ENCODE measurements around the gene OSMR.
A peak's percentile ranks its signal among the peaks of the same experiment; 100 is the strongest.

OSMR gene

DNA sequence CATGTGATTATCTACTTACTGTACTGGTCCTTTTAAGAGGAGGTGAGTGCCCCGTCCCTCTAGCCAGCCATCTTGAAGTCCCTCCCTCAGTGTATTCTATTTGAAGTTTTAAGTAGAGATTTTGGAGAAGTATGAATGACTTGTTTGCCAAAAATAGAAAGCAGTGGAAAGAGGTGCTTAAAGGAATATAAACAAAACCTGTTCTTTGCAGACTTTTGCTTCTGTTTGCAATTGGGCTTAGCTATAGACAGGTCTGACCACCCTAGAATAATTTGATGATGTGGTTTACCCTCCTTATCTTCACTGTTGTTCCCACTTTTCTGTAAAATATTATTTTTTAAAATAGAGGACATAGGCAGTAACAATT is 21.2 kb downstream of the OSMR start:
- DNase-seq (ENCODE audit: low spot score), result no peak
- CTCF ChIA-PET, result no interaction called here
- TF ChIP-seq, protein P1, sequence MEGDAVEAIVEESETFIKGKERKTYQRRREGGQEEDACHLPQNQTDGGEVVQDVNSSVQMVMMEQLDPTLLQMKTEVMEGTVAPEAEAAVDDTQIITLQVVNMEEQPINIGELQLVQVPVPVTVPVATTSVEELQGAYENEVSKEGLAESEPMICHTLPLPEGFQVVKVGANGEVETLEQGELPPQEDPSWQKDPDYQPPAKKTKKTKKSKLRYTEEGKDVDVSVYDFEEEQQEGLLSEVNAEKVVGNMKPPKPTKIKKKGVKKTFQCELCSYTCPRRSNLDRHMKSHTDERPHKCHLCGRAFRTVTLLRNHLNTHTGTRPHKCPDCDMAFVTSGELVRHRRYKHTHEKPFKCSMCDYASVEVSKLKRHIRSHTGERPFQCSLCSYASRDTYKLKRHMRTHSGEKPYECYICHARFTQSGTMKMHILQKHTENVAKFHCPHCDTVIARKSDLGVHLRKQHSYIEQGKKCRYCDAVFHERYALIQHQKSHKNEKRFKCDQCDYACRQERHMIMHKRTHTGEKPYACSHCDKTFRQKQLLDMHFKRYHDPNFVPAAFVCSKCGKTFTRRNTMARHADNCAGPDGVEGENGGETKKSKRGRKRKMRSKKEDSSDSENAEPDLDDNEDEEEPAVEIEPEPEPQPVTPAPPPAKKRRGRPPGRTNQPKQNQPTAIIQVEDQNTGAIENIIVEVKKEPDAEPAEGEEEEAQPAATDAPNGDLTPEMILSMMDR (conservative IDR thresholded peaks at IDR 0.05; ENCODE audit: low read depth), result no peak
- POLR2A ChIA-PET (ENCODE audit: low non-redundant PET), result no interaction called here
- no peak overlapping the region for H3K27ac ChIP-seq

DNA sequence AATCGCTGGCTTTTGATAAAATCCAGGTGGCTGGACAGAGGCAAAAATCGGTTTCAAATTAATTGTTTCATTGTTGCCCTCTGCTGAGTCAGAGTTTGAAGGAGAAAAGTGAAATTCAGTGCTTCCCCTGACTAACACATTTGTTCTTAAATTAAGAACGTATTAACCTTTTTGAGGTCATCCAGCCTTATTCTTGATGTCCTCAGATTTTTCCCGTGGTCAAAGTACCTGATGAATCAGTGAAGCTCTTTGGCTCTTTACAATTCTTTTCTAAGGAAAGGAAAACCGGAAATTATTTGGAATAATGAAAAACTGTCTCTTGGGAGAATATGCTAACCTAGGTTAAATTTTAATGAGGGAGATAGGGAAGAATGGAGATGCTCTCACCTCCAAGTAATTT is 21.6 kb downstream of the OSMR start:
- no peak for DNase-seq (ENCODE audit: low spot score)
- H3K27ac ChIP-seq, result no peak overlapping the region
- ChIA-PET CTCF (no interaction called here), POLR2A (ENCODE audit: low non-redundant PET) (no interaction called here)
- TF ChIP-seq, protein P1 (conservative IDR thresholded peaks at IDR 0.05; ENCODE audit: low read depth), result no peak

DNA sequence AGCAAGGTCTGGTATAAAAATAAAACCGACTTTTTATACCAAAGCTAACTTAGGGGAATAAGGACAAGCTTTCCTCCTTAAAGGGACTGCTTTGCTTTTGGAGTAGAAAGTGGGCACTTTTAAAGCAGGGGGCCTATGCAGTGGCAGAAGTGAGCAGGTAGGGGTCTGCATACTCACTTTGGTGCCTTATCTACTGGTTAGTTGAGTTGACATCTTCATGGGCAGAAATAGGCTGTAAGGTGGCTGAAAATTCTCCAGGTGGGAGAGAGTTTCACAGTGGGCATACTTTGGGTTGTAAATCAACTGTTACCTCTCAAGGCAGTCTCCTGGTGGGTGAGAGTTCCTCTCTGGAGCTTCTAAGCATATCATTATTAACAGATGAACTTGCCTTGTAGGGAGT is 24.8 kb downstream of the OSMR start:
- no peak for DNase-seq (ENCODE audit: low spot score)
- ChIA-PET CTCF (interaction anchor here (0.7 to 1.0 kb wide), 3 partner anchors 15 to 54 kb away, joined by 3 read pairs; no protein-coding TSS in a partner anchor), POLR2A (ENCODE audit: low non-redundant PET) (interaction anchor here (0.6 kb wide), 1 partner anchor 12 kb away, joined by 6 read pairs; no protein-coding TSS in a partner anchor)
- H3K27ac ChIP-seq, result peak overlapping the region; percentile 59
- TF ChIP-seq, protein P1 (conservative IDR thresholded peaks at IDR 0.05; ENCODE audit: low read depth), result no peak

DNA sequence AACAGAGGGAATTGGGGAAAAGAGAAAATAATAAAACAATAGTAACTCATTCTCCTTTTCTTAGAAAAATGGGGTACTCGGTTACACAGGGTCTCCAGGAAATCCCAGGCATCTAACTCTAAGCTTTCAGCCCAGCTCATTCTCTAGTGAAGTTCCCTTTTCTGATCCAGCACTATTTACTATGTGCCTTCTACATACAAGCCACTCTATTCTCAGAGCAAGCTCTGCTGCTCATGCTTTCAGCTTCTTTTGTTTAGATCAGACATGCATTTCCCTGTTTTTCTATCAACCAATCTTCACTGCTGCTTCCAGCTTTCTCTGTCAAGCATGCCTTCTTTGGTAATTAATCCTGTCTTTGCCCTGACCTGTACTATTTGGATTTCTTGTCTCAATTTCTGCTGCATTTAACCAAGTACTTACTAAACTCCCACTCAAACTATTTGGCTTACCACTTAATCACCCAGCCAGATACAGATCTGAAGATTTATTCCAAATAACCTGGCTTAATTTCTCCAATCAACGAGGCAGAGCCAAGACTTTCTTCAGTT is 25.3 kb downstream of the OSMR start:
- DNase-seq (ENCODE audit: low spot score), result no peak
- CTCF ChIA-PET, result interaction anchor here (0.8 to 1.0 kb wide), 2 partner anchors 16 to 24 kb away, joined by 3 read pairs; no protein-coding TSS in a partner anchor
- TF ChIP-seq, protein P1 (conservative IDR thresholded peaks at IDR 0.05; ENCODE audit: low read depth), result no peak
- H3K27ac ChIP-seq, result no peak overlapping the region
- POLR2A ChIA-PET (ENCODE audit: low non-redundant PET), result interaction anchor here (0.6 kb wide), 1 partner anchor 13 kb away, joined by 6 read pairs; no protein-coding TSS in a partner anchor

DNA sequence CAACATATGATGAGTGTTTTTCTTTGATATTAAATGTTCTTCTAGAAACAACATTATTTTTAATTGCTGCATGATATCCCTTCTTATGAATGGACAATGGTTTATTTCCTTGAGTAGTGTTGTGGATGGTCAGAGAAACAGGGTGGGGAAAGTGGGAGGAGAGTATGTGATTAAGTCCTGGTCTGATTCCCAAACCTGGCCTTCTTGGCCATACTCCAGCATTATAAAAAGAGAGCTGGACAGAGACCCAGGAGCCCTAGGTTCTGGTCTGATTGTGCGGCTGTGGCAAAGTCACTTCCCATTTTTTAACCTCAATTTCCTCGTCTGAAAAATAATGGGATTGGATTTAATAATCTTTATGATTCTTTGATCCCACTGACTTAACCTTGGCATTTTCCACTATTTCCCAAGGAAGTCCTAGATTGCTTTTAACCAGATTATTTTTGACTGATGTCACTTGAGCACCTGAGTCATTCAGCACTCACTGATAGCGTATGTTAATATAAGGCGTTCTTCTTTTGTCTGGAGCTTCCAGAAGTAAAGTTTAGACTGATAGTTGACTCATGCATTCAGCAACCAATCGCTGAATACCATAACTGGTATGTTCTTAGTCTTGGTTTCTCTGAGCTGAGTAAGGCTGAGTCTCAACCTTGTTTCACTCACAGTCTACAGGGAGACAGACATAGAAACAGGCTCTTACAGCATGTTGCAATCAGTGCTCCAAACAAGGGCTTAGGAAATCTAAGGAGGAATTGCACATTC is 26.2 kb downstream of the OSMR start:
- ChIA-PET POLR2A (ENCODE audit: low non-redundant PET) (no interaction called here), CTCF (interaction anchor here (0.6 kb wide), 1 partner anchor 220 kb away, joined by 4 read pairs; no protein-coding TSS in a partner anchor)

DNA sequence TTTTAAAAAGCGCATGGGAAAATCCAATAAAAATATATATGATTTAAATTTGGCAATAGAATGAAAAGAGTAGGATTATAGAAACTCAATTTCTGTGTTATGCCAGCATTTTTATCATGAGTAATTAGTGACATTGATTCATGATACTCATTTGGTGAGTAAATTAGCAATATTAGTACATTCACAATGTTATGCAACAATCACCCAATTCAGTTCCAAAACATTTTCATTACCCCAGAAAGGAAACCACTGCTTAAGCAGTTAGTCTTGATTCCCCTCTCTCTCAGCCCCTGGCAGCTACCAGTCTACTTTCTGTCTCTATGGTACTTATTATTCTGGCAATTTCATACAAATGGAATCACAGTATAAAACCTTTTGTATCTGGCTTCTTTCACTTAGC is 27.0 kb downstream of the OSMR start:
- POLR2A ChIA-PET (ENCODE audit: low non-redundant PET), result no interaction called here
- no peak for DNase-seq (ENCODE audit: low spot score)
- CTCF ChIA-PET, result no interaction called here
- TF ChIP-seq, protein P1 (conservative IDR thresholded peaks at IDR 0.05; ENCODE audit: low read depth), result no peak
- H3K27ac ChIP-seq, result no peak overlapping the region

More for the DNA sequence above, 26.2 kb downstream of the OSMR start:
- no peak overlapping the region for H3K27ac ChIP-seq
- peak; percentile 92 for DNase-seq (ENCODE audit: low spot score)
- TF ChIP-seq, protein P1 (conservative IDR thresholded peaks at IDR 0.05; ENCODE audit: low read depth), result no peak

All from RWPE1 (cell line).